Measurements from ENCODE around the gene GRM8. TPM values are rescaled to one million over a fixed set of nuclear protein-coding genes. Genes with fewer than 3 reads are reported as not detected.

GRM8 gene
- total RNA-seq, 4 donors from 2014 or later = 0.11 TPM; not detected in 3

DNA sequence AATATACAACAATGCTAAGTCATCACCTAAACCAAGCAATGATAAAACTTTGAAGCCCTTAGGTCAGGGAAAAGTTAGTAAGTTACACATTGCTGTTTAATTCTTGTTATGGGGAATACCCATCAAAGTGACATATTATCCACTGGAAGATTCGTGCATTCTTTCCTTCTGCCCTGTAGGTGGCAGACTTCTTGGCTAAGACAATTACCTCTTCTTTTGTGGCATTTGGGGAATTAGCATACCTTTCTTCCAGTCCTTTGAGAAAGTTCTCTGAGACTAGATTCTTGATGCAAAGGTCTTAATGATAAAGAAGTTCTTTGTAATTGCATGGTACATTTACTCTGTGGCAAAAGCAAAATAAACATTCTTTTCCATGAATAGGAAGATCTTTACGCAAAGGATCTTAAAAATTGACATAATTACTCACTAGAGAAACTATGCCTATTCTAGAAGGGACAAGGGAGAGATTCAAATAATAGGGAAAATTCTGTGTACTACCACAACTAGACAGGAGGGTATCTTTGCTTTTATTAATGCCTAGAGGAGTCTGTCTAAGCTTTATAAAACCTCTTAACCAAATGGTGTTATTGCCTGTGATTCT lies 395.9 kb downstream of the GRM8 start:
- intact Hi-C loops (cut with DNase I) = no loop called here
- no peaks in the 10 kb centered on the region for H3K36me3 ChIP-seq

DNA sequence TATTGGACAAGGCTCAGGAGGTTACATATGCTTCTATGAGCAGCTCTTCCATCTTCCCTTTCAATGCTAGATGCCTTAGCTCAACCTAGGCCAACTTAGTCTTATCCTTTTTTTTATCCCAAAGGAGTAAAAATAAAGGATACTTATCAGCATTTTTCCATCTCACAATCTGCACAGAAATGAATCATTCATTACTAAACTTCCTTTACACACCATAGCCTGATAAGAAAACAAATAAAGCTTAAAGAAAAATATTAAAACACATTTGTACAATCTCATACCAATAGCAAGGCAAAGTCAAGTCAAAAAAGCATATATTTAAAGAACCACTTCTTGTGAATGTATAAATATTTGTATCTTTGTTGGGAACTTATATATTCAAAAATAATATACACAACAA lies 407.4 kb downstream of the GRM8 start:
- no peaks in the 10 kb centered on the region for H3K9me3 ChIP-seq
- TF ChIP-seq POLR2AphosphoS5 (IDR thresholded peaks at IDR 0.05) = no peak
- TF ChIP-seq POLR2A (IDR thresholded peaks at IDR 0.05; ENCODE audit: low read depth) = no peak
- TF ChIP-seq, protein P1, sequence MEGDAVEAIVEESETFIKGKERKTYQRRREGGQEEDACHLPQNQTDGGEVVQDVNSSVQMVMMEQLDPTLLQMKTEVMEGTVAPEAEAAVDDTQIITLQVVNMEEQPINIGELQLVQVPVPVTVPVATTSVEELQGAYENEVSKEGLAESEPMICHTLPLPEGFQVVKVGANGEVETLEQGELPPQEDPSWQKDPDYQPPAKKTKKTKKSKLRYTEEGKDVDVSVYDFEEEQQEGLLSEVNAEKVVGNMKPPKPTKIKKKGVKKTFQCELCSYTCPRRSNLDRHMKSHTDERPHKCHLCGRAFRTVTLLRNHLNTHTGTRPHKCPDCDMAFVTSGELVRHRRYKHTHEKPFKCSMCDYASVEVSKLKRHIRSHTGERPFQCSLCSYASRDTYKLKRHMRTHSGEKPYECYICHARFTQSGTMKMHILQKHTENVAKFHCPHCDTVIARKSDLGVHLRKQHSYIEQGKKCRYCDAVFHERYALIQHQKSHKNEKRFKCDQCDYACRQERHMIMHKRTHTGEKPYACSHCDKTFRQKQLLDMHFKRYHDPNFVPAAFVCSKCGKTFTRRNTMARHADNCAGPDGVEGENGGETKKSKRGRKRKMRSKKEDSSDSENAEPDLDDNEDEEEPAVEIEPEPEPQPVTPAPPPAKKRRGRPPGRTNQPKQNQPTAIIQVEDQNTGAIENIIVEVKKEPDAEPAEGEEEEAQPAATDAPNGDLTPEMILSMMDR (IDR thresholded peaks at IDR 0.05) = no peak
- no peak for TF ChIP-seq EP300 (IDR thresholded peaks at IDR 0.05)
- H3K4me1 ChIP-seq = no peaks in the 10 kb centered on the region
- H3K27ac ChIP-seq (replicated peaks in 1 of 4) = no peak overlapping the region
- H3K4me3 ChIP-seq = no peak overlapping the region
- no peaks in the 10 kb centered on the region for H3K36me3 ChIP-seq
- no peak for DNase-seq (ENCODE audit: extremely low spot score)
- no peaks in the 10 kb centered on the region for H3K27me3 ChIP-seq
- intact Hi-C loops (cut with DNase I) = no loop called here

More for the DNA sequence above, 395.9 kb downstream of the GRM8 start:
- no peak for DNase-seq (ENCODE audit: extremely low spot score)
- Histone ChIP-seq H3K4me3 (no peak overlapping the region), H3K27ac (replicated peaks in 1 of 4) (no peak overlapping the region), H3K27me3 (peaks cover 0 to 5% (median 0%) of the 10 kb centered on the region in 4 donors), H3K4me1 (no peaks in the 10 kb centered on the region), H3K9me3 (no peaks in the 10 kb centered on the region)
- TF ChIP-seq POLR2A (IDR thresholded peaks at IDR 0.05; ENCODE audit: low read depth) (no peak), EP300 (IDR thresholded peaks at IDR 0.05) (no peak), POLR2AphosphoS5 (IDR thresholded peaks at IDR 0.05) (no peak)
- TF ChIP-seq, protein P1 (IDR thresholded peaks at IDR 0.05) = peak in 1 of 3 experiments; percentile 24
- 43% methylated on average over 2 of the region's 2 CpGs for WGBS

DNA sequence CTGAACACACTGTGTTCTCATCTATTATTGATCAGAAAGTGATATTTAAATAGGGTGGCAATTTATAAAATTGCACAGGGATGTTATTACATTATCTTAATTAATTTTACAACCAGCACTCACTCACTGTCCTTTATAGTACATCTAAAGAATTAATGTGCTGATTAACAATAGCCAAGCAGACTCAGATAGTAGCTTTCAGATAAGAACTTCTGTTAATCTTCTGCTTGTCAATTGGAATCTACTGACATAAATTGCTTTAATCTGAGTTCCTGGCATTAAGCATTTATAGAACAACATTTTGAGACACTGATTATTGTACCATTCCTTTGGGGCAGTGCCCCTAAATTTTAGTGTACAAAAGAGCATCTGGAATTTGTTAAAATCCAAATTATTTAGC lies 408.9 kb downstream of the GRM8 start:
- no peak overlapping the region for H3K27ac ChIP-seq (replicated peaks in 1 of 4)
- DNase-seq (ENCODE audit: extremely low spot score) = no peak
- H3K27me3 ChIP-seq = no peaks in the 10 kb centered on the region
- H3K4me3 ChIP-seq = no peak overlapping the region
- TF ChIP-seq EP300 (IDR thresholded peaks at IDR 0.05) (no peak), POLR2AphosphoS5 (IDR thresholded peaks at IDR 0.05) (no peak), POLR2A (IDR thresholded peaks at IDR 0.05; ENCODE audit: low read depth) (no peak)
- TF ChIP-seq, protein P1 (IDR thresholded peaks at IDR 0.05) = no peak
- H3K9me3 ChIP-seq = no peaks in the 10 kb centered on the region
- intact Hi-C loops (cut with DNase I) = no loop called here
- no peaks in the 10 kb centered on the region for H3K4me1 ChIP-seq
- no peaks in the 10 kb centered on the region for H3K36me3 ChIP-seq

DNA sequence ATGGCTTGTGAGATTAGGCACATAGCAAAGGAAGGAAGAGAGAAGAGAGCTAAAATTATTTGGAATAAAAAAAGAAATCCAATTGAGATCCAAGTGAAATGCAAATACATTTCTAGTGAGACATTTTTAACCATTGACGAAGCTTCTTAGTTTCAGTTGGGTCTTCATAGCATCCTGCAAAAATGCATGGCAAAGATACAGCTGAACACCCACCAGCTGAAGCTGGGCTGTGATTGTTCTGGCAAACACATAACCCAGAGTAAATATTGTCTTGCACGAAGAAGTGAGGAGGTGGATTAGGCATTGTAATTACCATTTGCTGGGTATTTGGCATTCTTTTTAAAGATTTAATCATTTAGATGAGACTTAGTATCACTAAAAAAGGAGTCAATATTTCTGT lies 409.4 kb downstream of the GRM8 start:
- DNase-seq (ENCODE audit: extremely low spot score) = no peak
- H3K27ac ChIP-seq (replicated peaks in 1 of 4) = no peak overlapping the region
- H3K4me1 ChIP-seq = no peaks in the 10 kb centered on the region
- H3K27me3 ChIP-seq = no peaks in the 10 kb centered on the region
- H3K36me3 ChIP-seq = no peaks in the 10 kb centered on the region
- TF ChIP-seq POLR2AphosphoS5 (IDR thresholded peaks at IDR 0.05) (no peak), EP300 (IDR thresholded peaks at IDR 0.05) (no peak), POLR2A (IDR thresholded peaks at IDR 0.05; ENCODE audit: low read depth) (no peak)
- TF ChIP-seq, protein P1 (IDR thresholded peaks at IDR 0.05) = no peak
- H3K9me3 ChIP-seq = no peaks in the 10 kb centered on the region
- intact Hi-C loops (cut with DNase I) = no loop called here
- no peak overlapping the region for H3K4me3 ChIP-seq
- 29% methylated on average over 2 of the region's 2 CpGs for WGBS

DNA sequence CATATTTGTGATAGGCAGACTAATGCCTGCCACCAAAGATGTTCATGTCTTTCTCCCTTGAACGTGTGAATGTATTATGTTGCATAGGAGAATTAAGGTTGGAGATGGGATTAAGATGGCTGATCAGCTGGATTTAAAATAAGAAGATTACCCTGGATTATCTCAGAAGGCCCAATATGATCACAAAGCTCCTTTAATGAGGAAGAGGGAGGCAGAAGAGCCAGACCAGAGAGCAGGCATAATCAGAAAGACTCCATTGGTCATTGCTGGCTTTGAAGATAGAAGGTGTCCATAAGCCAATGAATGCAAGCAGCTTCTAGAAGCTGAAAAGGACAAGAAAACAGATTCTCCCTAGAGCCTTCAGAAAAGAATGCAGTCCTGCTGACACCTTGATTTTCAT lies 410.3 kb downstream of the GRM8 start:
- intact Hi-C loops (cut with DNase I) = no loop called here
- TF ChIP-seq POLR2AphosphoS5 (IDR thresholded peaks at IDR 0.05) (no peak), EP300 (IDR thresholded peaks at IDR 0.05) (no peak), POLR2A (IDR thresholded peaks at IDR 0.05; ENCODE audit: low read depth) (no peak)
- TF ChIP-seq, protein P1 (IDR thresholded peaks at IDR 0.05) = no peak
- Histone ChIP-seq H3K27ac (replicated peaks in 1 of 4) (no peak overlapping the region), H3K4me3 (no peak overlapping the region), H3K9me3 (no peaks in the 10 kb centered on the region), H3K4me1 (no peaks in the 10 kb centered on the region), H3K27me3 (no peaks in the 10 kb centered on the region), H3K36me3 (no peaks in the 10 kb centered on the region)
- 96% methylated on average over 1 of the region's 1 CpG for WGBS
- DNase-seq (ENCODE audit: extremely low spot score) = no peak
